Measurements from ENCODE around the gene TFAP2D.

Gene TFAP2D

GRCh38 chr6:50713226-50713625, at the start of gene TFAP2D:
TFAP2D (plus strand) TSS chr6:50713526; CDS start chr6:50714056, 530 bp downstream.
- DNase-seq (ENCODE audit: low read depth in 2 of 2) = no peak

- no peak for DNase-seq (ENCODE audit: low read depth in 2 of 2)
Measured at GRCh38 chr6:50663806-50664205, 49.5 kb upstream of the TFAP2D start.

- DNase-seq (ENCODE audit: low read depth in 2 of 2) = no peak
Measured at GRCh38 chr6:50666089-50666488, 47.2 kb upstream of the TFAP2D start.

- DNase-seq (ENCODE audit: low read depth in 2 of 2) = no peak
Measured at GRCh38 chr6:50681213-50681824, 32.0 kb upstream of the TFAP2D start.

- no peak for DNase-seq (ENCODE audit: low read depth in 2 of 2)
Measured at GRCh38 chr6:50689210-50689609, 24.1 kb upstream of the TFAP2D start.

- no peak for DNase-seq (ENCODE audit: low read depth in 2 of 2)
Measured at GRCh38 chr6:50691814-50692495, 21.4 kb upstream of the TFAP2D start.

- no peak for DNase-seq (ENCODE audit: low read depth in 2 of 2)
Measured at GRCh38 chr6:50698546-50698945, 14.8 kb upstream of the TFAP2D start.

GRCh38 chr6:50699051-50699775, 14.1 kb upstream of the TFAP2D start:
- no peak for DNase-seq (ENCODE audit: low read depth in 2 of 2)

- no peak for DNase-seq (ENCODE audit: low read depth in 2 of 2)
Measured at GRCh38 chr6:50706575-50706974, 6.8 kb upstream of the TFAP2D start.

GRCh38 chr6:50707191-50707590, 6.1 kb upstream of the TFAP2D start:
- DNase-seq (ENCODE audit: low read depth in 2 of 2) = no peak

- DNase-seq (ENCODE audit: low read depth in 2 of 2) = no peak
Measured at GRCh38 chr6:50707652-50708300, 5.5 kb upstream of the TFAP2D start.

- DNase-seq (ENCODE audit: low read depth in 2 of 2) = no peak
Measured at GRCh38 chr6:50708664-50709365, 4.5 kb upstream of the TFAP2D start.

GRCh38 chr6:50709366-50709734, 4.0 kb upstream of the TFAP2D start:
- DNase-seq (ENCODE audit: low read depth in 2 of 2) = no peak

- DNase-seq (ENCODE audit: low read depth in 2 of 2) = no peak
Measured at GRCh38 chr6:50711686-50712085, 1.6 kb upstream of the TFAP2D start.

GRCh38 chr6:50712291-50712690, 1.0 kb upstream of the TFAP2D start:
- no peak for DNase-seq (ENCODE audit: low read depth in 2 of 2)

- no peak for DNase-seq (ENCODE audit: low read depth in 2 of 2)
Measured at GRCh38 chr6:50713977-50714486, 706 bp downstream of the TFAP2D start.

- DNase-seq (ENCODE audit: low read depth in 2 of 2) = no peak
Measured at GRCh38 chr6:50714487-50715379, 1.4 kb downstream of the TFAP2D start.

GRCh38 chr6:50716899-50717509, 3.7 kb downstream of the TFAP2D start:
- no peak for DNase-seq (ENCODE audit: low read depth in 2 of 2)

- no peak for DNase-seq (ENCODE audit: low read depth in 2 of 2)
Measured at GRCh38 chr6:50717734-50718457, 4.6 kb downstream of the TFAP2D start.

- DNase-seq (ENCODE audit: low read depth in 2 of 2) = no peak
Measured at GRCh38 chr6:50718566-50718965, 5.2 kb downstream of the TFAP2D start.

Data from stimulated activated CD8-positive, alpha-beta memory T cell treated with anti-CD3 and anti-CD28 coated beads, Interleukin-7, amount 100 ng/mL, for 1 hour (primary cell).